ENCODE data around the gene ABITRAM. TPM values are rescaled to one million over a fixed set of nuclear protein-coding genes. Genes with fewer than 3 reads are reported as not detected.

Gene ABITRAM
- total and polyA plus RNA-seq, 4 experiments from 2014 or later = 9.0 to 27.0 (median 13.6) TPM

DNA sequence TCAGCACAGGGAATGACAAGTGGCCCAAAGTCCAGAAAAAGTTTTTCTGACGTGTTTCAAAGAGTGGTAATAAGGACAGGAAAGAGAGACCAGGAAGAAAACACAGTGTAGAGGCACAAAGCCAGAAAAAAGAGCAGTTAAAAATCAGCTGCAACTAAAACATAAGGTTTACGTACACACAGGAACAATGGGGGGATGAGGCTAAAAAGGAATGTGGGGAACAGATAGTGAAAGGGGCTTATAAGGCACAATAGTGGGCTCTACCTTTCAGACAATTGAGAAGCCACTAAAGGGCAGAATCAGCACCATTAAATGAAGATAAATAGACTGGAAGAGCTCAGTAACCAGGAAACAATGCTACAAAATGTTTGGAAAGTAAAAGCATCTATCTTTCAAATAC, 5.8 kb upstream of the ABITRAM start:
- Mint-ChIP-seq H3K4me1 (peaks cover 21 to 32% (median 27%) of the 10 kb centered on the region in 4 donors), H3K4me3 (no peak overlapping the region), H3K27ac (peak overlapping the region in 1 of 7 donors; percentile 90), H3K27me3 (no peaks in the 10 kb centered on the region), H3K36me3 (peaks cover 57 to 69% of the 10 kb centered on the region in 2 donors), H3K9me3 (peaks cover 0 to 1% (median 0%) of the 10 kb centered on the region in 8 donors)
- Histone ChIP-seq H3K9me3 (ENCODE audit: control insufficient read depth in 1 of 2, low read length in 2 of 2) (no peaks in the 10 kb centered on the region), H3K27me3 (ENCODE audit: insufficient read depth, low read length) (no peaks in the 10 kb centered on the region), H3K27ac (ENCODE audit: low read depth, low read length) (no peak overlapping the region), H3K36me3 (ENCODE audit: insufficient read depth, low read length) (peaks cover 49% of the 10 kb centered on the region), H3K4me1 (ENCODE audit: insufficient read depth, low read length) (peaks cover 12% of the 10 kb centered on the region), H3K4me3 (ENCODE audit: low read length in 2 of 2) (no peak overlapping the region)
- intact Hi-C loops (cut with micrococcal nuclease) = no loop called here
- ChIA-PET POLR2A (ENCODE audit: partially characterized antibody) (no interaction called here), CTCF (ENCODE audit: partially characterized antibody) (interaction anchor here (0.8 to 2.9 kb wide), 2 partner anchors 26 to 29 kb away, joined by 3 to 8 read pairs; no protein-coding TSS in a partner anchor)
- no peak for DNase-seq

DNA sequence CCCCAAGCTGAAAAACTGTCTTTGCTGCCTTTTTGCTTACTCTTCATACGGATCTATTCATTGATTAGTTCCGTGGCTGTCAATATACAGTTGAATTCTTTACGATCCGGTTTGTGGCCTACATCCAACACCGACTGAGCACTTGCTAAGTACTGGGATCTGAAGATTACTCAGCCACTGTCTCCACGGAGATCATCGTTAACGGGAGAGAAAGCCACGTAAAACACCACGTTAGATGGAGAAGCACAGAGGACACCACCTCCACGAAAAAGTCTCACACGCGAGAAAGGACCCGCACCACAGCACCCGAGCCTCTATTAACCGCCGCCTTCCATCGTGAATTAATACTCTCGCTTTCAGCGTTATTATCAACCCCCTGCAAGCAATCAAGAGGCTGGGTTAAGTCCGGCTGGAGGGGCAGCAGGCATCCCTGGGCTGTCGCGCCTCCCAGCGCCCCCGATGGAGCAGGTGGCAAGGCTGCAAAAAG, 926 bp upstream of the ABITRAM start:
- peaks cover 10% of the 10 kb centered on the region for H3K36me3 ChIP-seq (ENCODE audit: insufficient read depth, low read length)
- H3K4me3 ChIP-seq (ENCODE audit: low read length in 2 of 2) = peak overlapping the region; percentile 40 to 100
- H3K27me3 ChIP-seq (ENCODE audit: insufficient read depth, low read length) = no peaks in the 10 kb centered on the region
- peak overlapping the region; percentile 91 to 99 (median 99) for H3K27ac Mint-ChIP-seq
- H3K4me1 ChIP-seq (ENCODE audit: insufficient read depth, low read length) = peaks cover 26% of the 10 kb centered on the region
- H3K36me3 Mint-ChIP-seq = peaks cover 16 to 44% of the 10 kb centered on the region in 2 donors
- peaks cover 28 to 47% (median 40%) of the 10 kb centered on the region in 4 donors for H3K4me1 Mint-ChIP-seq
- H3K9me3 ChIP-seq (ENCODE audit: control insufficient read depth in 1 of 2, low read length in 2 of 2) = no peaks in the 10 kb centered on the region
- H3K4me3 Mint-ChIP-seq = peak overlapping the region; percentile 99 to 100 (median 99)
- peaks cover 0 to 4% (median 0%) of the 10 kb centered on the region in 8 donors for H3K9me3 Mint-ChIP-seq
- no peaks in the 10 kb centered on the region for H3K27me3 Mint-ChIP-seq
- peak overlapping the region; percentile 83 for H3K27ac ChIP-seq (ENCODE audit: low read depth, low read length)
- intact Hi-C loops (cut with micrococcal nuclease) = no loop called here
- peak in 3 of 5 donors; percentile 1 to 6 (median 4) for DNase-seq
- CTCF ChIA-PET (ENCODE audit: partially characterized antibody) = no interaction called here
- POLR2A ChIA-PET (ENCODE audit: partially characterized antibody) = interaction anchor here (1.9 kb wide), 1 partner anchor 186 kb away, joined by 10 read pairs; the partner anchor contains the start of gene TMEM245

DNA sequence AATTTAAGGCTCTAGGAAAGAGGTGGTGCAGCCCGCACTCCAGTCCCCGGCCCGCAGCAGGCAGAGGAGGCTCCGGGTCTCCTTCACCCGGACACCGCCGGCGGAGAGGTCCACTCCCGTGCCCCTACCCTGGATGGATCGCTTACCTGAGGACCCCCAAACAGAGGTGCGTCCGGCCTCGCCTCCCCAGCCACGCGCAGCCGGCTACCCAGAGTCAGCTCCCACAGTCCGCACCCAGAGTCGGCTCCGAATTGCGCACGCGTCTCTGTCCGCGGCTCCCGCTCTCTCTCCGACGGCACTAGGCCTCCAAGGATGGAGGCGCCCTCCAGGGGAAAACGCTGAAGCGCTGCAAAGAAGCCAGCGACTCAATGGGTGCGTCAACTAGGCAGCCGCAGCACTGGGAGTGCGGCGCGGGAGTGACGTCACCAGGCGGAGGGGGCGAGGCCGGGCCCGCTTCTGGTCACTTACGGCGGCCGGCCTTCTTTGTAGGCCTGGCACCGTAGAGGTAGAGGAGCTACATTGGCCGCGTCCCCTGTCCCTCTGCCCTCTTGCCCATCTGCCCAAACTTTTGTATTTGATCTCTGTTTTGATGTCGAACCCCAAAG, 380 bp upstream of the ABITRAM start, which contains the start of gene ELP1:
ELP1 (minus strand) TSS at position 407 of the 605 bp plus-strand sequence. CDS start 2,978 bp downstream, outside the sequence.
- Mint-ChIP-seq H3K4me1 (peaks cover 28 to 47% (median 38%) of the 10 kb centered on the region in 4 donors), H3K36me3 (peaks cover 11 to 39% of the 10 kb centered on the region in 2 donors), H3K4me3 (peak within 1 kb of the TSS; percentile 99 to 100 (median 99)), H3K27ac (peak within 1 kb of the TSS; percentile 91 to 99 (median 99)), H3K9me3 (peaks cover 0 to 4% (median 0%) of the 10 kb centered on the region in 8 donors), H3K27me3 (no peaks in the 10 kb centered on the region)
- DNase-seq = peak; percentile 91 to 95 (median 93)
- intact Hi-C loops (cut with micrococcal nuclease) = loop anchor here (1.0 kb wide), 3 partner anchors 79 to 1651 kb away; partner anchors contain the start of genes CTNNAL1 and RAD23B
- Histone ChIP-seq H3K4me1 (ENCODE audit: insufficient read depth, low read length) (peaks cover 26% of the 10 kb centered on the region), H3K4me3 (ENCODE audit: low read length in 2 of 2) (peak within 1 kb of the TSS; percentile 78 to 100), H3K9me3 (ENCODE audit: control insufficient read depth in 1 of 2, low read length in 2 of 2) (no peaks in the 10 kb centered on the region), H3K36me3 (ENCODE audit: insufficient read depth, low read length) (peaks cover 4% of the 10 kb centered on the region), H3K27ac (ENCODE audit: low read depth, low read length) (peak within 1 kb of the TSS; percentile 83), H3K27me3 (ENCODE audit: insufficient read depth, low read length) (no peaks in the 10 kb centered on the region)
- CTCF ChIA-PET (ENCODE audit: partially characterized antibody) = no interaction called here
- POLR2A ChIA-PET (ENCODE audit: partially characterized antibody) = interaction anchor here (1.9 kb wide), 1 partner anchor 185 kb away, joined by 10 read pairs; the partner anchor contains the start of gene TMEM245

DNA sequence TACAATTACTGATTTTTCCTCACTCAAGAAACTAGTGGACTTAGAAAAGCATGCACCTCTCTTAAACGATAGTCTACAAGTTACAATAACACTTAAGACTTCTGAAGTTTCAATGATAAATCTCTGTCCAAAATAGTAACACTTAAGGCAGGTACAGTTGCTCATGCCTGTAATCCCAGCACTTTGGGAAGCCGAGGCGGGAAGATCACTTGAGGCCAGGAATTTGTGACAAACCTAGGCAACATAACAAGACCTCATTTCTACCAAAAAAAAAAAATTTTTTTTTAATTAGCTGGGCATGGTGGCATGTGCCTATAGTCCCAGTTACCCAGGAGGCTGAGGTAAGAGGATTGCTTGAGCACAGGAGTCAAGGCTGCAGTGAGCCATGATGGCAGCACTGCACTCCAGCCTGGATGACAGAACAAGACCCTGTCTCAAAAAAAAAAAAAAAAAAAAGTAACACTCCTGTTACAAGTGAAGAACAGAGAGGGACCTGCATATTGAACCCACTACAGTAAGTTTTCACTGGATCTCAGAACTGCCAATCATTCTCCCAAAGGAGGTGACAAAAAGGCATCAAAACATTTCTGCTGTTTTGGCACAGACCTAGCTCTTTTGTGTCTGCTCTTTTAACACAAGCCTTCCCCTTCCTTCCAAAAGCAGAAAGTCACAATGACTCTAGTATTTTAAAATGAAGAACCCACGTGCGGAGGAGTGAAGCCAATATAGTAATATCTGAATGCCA, 3.5 kb downstream of the ABITRAM start:
- no peaks in the 10 kb centered on the region for H3K36me3 ChIP-seq (ENCODE audit: insufficient read depth, low read length)
- peaks cover 17 to 39% of the 10 kb centered on the region in 2 donors for H3K36me3 Mint-ChIP-seq
- no peak overlapping the region for H3K4me3 ChIP-seq (ENCODE audit: low read length in 2 of 2)
- no peaks in the 10 kb centered on the region for H3K27me3 Mint-ChIP-seq
- peaks cover 20% of the 10 kb centered on the region for H3K4me1 ChIP-seq (ENCODE audit: insufficient read depth, low read length)
- no peaks in the 10 kb centered on the region for H3K9me3 ChIP-seq (ENCODE audit: control insufficient read depth in 1 of 2, low read length in 2 of 2)
- H3K27ac ChIP-seq (ENCODE audit: low read depth, low read length) = no peak overlapping the region
- peaks cover 15 to 33% (median 19%) of the 10 kb centered on the region in 4 donors for H3K4me1 Mint-ChIP-seq
- no peak overlapping the region for H3K4me3 Mint-ChIP-seq
- CTCF ChIA-PET (ENCODE audit: partially characterized antibody) = interaction anchor here (0.7 kb wide), 1 partner anchor 509 kb away, joined by 3 read pairs; no protein-coding TSS in a partner anchor
- DNase-seq = no peak
- H3K27me3 ChIP-seq (ENCODE audit: insufficient read depth, low read length) = no peaks in the 10 kb centered on the region
- intact Hi-C loops (cut with micrococcal nuclease) = no loop called here
- H3K27ac Mint-ChIP-seq = peak overlapping the region in 1 of 7 donors; percentile 64
- H3K9me3 Mint-ChIP-seq = peaks cover 0 to 4% (median 0%) of the 10 kb centered on the region in 8 donors
- POLR2A ChIA-PET (ENCODE audit: partially characterized antibody) = no interaction called here

DNA sequence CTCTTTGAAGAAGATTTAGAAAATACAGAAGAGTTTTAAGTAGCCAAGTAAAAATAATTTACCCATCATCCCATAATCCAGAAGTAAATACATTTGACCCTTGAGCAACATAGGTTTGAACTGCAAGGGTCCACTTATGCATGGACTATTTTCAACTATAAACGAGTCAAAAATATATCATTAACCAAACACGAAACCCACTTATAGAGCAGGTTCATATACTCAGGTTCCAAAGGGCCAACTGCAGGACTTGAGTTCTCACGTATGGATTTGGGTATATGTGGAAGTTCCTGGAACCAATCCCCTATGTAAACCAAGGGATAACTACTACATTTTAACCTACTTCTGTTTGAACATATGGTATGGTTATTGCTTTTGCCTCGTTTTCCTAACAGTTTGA, 5.8 kb downstream of the ABITRAM start:
- H3K9me3 Mint-ChIP-seq = no peaks in the 10 kb centered on the region
- no peaks in the 10 kb centered on the region for H3K9me3 ChIP-seq (ENCODE audit: control insufficient read depth in 1 of 2, low read length in 2 of 2)
- ChIA-PET POLR2A (ENCODE audit: partially characterized antibody) (no interaction called here), CTCF (ENCODE audit: partially characterized antibody) (no interaction called here)
- H3K27ac ChIP-seq (ENCODE audit: low read depth, low read length) = no peak overlapping the region
- H3K27me3 Mint-ChIP-seq = no peaks in the 10 kb centered on the region
- no peak overlapping the region for H3K4me3 ChIP-seq (ENCODE audit: low read length in 2 of 2)
- H3K27ac Mint-ChIP-seq = no peak overlapping the region
- peaks cover 9% of the 10 kb centered on the region for H3K4me1 ChIP-seq (ENCODE audit: insufficient read depth, low read length)
- DNase-seq = no peak
- peaks cover 17 to 24% of the 10 kb centered on the region in 2 donors for H3K36me3 Mint-ChIP-seq
- H3K36me3 ChIP-seq (ENCODE audit: insufficient read depth, low read length) = no peaks in the 10 kb centered on the region
- H3K4me3 Mint-ChIP-seq = no peak overlapping the region
- no peaks in the 10 kb centered on the region for H3K27me3 ChIP-seq (ENCODE audit: insufficient read depth, low read length)
- intact Hi-C loops (cut with micrococcal nuclease) = no loop called here
- H3K4me1 Mint-ChIP-seq = peaks cover 5 to 12% (median 5%) of the 10 kb centered on the region in 4 donors

DNA sequence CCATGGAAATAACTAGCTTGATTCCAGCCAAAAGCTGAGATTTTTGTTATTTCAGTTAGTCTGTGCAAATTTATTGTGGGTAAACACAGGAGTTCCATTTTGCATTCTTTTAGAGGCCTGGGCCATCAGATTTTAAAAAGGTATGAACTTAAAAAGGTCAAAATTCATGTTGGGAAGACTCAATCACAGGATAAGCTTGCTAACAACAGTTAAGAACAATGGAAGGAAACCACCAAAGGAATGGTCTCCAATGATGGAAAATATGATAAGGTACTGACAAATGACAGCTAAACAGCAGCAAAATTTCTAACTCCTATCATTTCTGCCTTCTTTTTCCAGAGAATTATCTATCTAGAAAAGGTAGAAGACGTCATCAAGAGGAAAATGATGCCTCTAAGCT, 16.0 kb downstream of the ABITRAM start:
- H3K9me3 Mint-ChIP-seq = no peaks in the 10 kb centered on the region
- H3K36me3 ChIP-seq (ENCODE audit: insufficient read depth, low read length) = no peaks in the 10 kb centered on the region
- H3K27me3 ChIP-seq (ENCODE audit: insufficient read depth, low read length) = no peaks in the 10 kb centered on the region
- CTCF ChIA-PET (ENCODE audit: partially characterized antibody) = interaction anchor here (1.0 to 2.7 kb wide), 4 partner anchors 9 to 249 kb away, joined by 3 to 7 read pairs (median 4); no protein-coding TSS in a partner anchor
- DNase-seq = no peak
- intact Hi-C loops (cut with micrococcal nuclease) = loop anchor here (5.0 kb wide), 2 partner anchors 62 to 213 kb away; partner anchors contain the start of gene CTNNAL1
- H3K27me3 Mint-ChIP-seq = no peaks in the 10 kb centered on the region
- no peak overlapping the region for H3K27ac ChIP-seq (ENCODE audit: low read depth, low read length)
- H3K9me3 ChIP-seq (ENCODE audit: control insufficient read depth in 1 of 2, low read length in 2 of 2) = no peaks in the 10 kb centered on the region
- POLR2A ChIA-PET (ENCODE audit: partially characterized antibody) = no interaction called here
- H3K27ac Mint-ChIP-seq = no peak overlapping the region
- no peaks in the 10 kb centered on the region for H3K4me1 Mint-ChIP-seq
- no peak overlapping the region for H3K4me3 Mint-ChIP-seq
- H3K36me3 Mint-ChIP-seq = no peaks in the 10 kb centered on the region
- H3K4me3 ChIP-seq (ENCODE audit: low read length in 2 of 2) = no peak overlapping the region
- no peaks in the 10 kb centered on the region for H3K4me1 ChIP-seq (ENCODE audit: insufficient read depth, low read length)

DNA sequence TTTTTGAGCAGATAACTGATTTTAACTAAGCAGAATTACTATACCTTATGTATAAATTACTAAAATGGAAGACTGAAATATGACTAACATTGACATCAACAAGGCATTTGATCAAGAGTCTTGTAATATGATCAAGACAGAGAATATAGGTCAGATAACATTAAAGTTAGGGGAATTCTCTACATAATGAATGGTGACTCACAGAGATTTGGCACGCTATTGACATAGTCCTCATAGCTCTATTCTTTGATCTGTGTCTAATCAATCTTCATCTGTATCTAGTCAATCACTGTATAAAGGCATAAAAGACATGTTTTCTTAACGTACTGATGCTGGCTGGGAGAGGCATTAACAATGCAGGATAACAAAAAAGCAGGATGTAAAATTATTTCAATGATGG, 17.4 kb downstream of the ABITRAM start:
- Mint-ChIP-seq H3K4me1 (no peaks in the 10 kb centered on the region), H3K36me3 (no peaks in the 10 kb centered on the region), H3K27ac (no peak overlapping the region), H3K4me3 (no peak overlapping the region), H3K27me3 (no peaks in the 10 kb centered on the region), H3K9me3 (no peaks in the 10 kb centered on the region)
- Histone ChIP-seq H3K4me3 (ENCODE audit: low read length in 2 of 2) (no peak overlapping the region), H3K27ac (ENCODE audit: low read depth, low read length) (no peak overlapping the region), H3K4me1 (ENCODE audit: insufficient read depth, low read length) (no peaks in the 10 kb centered on the region), H3K9me3 (ENCODE audit: control insufficient read depth in 1 of 2, low read length in 2 of 2) (no peaks in the 10 kb centered on the region), H3K36me3 (ENCODE audit: insufficient read depth, low read length) (no peaks in the 10 kb centered on the region), H3K27me3 (ENCODE audit: insufficient read depth, low read length) (no peaks in the 10 kb centered on the region)
- intact Hi-C loops (cut with micrococcal nuclease) = loop anchor here (5.0 kb wide), 2 partner anchors 61 to 214 kb away; partner anchors contain the start of gene CTNNAL1
- ChIA-PET POLR2A (ENCODE audit: partially characterized antibody) (no interaction called here), CTCF (ENCODE audit: partially characterized antibody) (interaction anchor here (0.7 to 2.7 kb wide), 4 partner anchors 10 to 247 kb away, joined by 3 to 7 read pairs (median 4); no protein-coding TSS in a partner anchor)
- no peak for DNase-seq

Measured in CD4-positive, alpha-beta memory T cell (primary cell).